Duodenal mucosa (tissue), 2 donors: ENCODE results near the gene TRIM9.

Source experiments
- H3K27ac ChIP-seq: one replicate; pipeline ENCODE4 v1.7.0; 2013; ENCODE audit warnings: low read depth, low read length
- H3K27me3 ChIP-seq, 2 donors: one replicate each; pipeline ENCODE4 v1.7.0; 2013; ENCODE audit warnings: low read length in 2 of 2, control low read depth in 1 of 2; ENCODE audit not compliant: insufficient read depth in 2 of 2, control insufficient read depth in 1 of 2
- H3K36me3 ChIP-seq, 2 donors: one replicate each; pipeline ENCODE4 v1.7.0; 2013; ENCODE audit warnings: low read length in 2 of 2, control low read depth in 1 of 2; ENCODE audit not compliant: insufficient read depth in 2 of 2, control insufficient read depth in 1 of 2
- H3K4me1 ChIP-seq, 2 donors: one replicate each; pipeline ENCODE4 v1.7.0; 2013; ENCODE audit warnings: low read length in 2 of 2, control low read depth in 1 of 2; ENCODE audit not compliant: insufficient read depth in 2 of 2, control insufficient read depth in 1 of 2
- H3K4me3 ChIP-seq, 2 donors: one replicate each; pipeline ENCODE4 v1.7.0; 2013; ENCODE audit warnings: low read length in 2 of 2, low read depth in 1 of 2
- H3K9ac ChIP-seq, 2 donors: one replicate each; pipeline ENCODE4 v1.7.0; 2013; ENCODE audit warnings: low read length in 2 of 2, low read depth in 1 of 2
- H3K9me3 ChIP-seq, 2 donors: one replicate each; pipeline ENCODE4 v1.7.0; 2013; ENCODE audit warnings: low read length in 2 of 2, control low read depth in 1 of 2; ENCODE audit not compliant: control insufficient read depth in 1 of 2

TRIM9 gene

DNA sequence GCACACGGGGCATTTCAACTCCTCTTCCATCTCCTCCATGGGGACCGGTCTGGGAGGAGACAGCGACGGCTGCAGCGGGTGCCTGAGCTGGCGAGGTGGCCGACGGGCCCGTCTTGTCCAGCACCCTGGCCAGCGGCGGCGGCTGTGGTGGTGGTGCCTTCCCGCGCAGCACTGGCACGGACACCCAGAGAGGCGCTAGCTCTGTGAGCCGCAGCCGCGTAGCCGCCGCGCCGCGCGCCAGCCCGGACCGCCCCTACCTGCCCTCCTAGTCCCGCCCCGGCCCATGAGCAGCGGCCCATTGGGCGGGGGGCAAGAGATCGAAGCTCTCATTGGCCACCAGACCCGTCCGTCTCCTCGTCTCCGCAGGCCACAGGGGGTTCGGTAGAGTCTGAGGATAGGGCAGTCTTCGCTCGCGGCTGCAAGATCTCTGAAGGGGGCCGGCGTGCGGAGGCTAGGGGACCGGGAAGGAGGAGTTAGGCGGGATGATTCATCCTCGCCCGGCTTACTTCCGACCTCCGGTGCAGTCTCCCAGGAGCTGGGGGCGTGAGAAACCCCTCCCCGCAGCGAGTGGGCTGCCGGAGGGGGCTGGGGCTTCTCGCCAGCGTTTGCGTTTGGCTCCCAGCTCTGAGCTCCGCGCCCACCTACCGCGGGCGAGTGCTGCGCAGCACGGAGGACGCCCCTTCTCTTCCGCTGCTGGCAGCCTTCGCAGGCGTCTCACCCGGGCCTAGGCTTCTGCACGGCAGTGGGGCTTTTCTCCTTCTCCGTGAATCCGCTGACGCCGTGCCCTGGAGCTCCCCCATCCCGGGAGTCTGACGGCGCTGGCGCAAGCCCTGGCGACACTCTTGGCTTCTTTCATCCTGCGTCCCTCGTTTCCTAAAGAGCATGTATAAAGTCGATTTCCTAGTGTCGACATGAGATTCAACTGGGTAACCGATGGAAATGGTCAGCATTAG is at the start of gene TRIM9:
TSS of gene TRIM9 (minus strand) at position 205 of the 953 bp plus-strand sequence. CDS start at position 39, 166 bp downstream.
- peaks cover 23 to 24% of the 10 kb centered on the region in 2 donors for H3K27me3 ChIP-seq
- H3K27ac ChIP-seq, result no peak within 1 kb of the TSS
- peak within 1 kb of the TSS; percentile 12 to 32 for H3K9ac ChIP-seq
- H3K4me1 ChIP-seq, result peaks cover 8 to 19% of the 10 kb centered on the region in 2 donors
- peak within 1 kb of the TSS; percentile 72 to 74 for H3K4me3 ChIP-seq
- no peaks in the 10 kb centered on the region for H3K36me3 ChIP-seq
- H3K9me3 ChIP-seq, result no peaks in the 10 kb centered on the region

DNA sequence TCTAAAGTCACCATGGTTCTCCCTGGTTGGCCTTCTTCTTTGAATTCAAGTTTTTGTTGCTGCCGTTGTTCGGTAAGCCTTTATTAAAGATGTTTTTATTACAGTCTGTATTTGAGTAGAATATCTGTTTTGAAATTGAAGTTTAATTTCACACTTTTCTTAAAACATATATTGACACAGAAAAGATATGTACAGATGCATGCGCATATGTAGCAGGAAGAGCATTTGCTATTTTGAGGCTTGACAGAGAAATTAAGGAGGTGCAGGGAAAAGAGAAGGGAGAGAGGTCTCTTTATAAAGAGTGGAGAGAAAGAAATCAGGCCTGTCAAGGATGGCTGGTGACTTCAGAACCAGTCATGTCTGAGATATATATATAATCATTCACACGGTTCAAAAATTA is 46.0 kb upstream of the TRIM9 start:
- H3K27ac ChIP-seq, result no peak overlapping the region
- H3K4me1 ChIP-seq, result no peaks in the 10 kb centered on the region
- no peak overlapping the region for H3K9ac ChIP-seq
- no peaks in the 10 kb centered on the region for H3K36me3 ChIP-seq
- no peak overlapping the region for H3K4me3 ChIP-seq
- H3K9me3 ChIP-seq, result no peaks in the 10 kb centered on the region
- no peaks in the 10 kb centered on the region for H3K27me3 ChIP-seq

DNA sequence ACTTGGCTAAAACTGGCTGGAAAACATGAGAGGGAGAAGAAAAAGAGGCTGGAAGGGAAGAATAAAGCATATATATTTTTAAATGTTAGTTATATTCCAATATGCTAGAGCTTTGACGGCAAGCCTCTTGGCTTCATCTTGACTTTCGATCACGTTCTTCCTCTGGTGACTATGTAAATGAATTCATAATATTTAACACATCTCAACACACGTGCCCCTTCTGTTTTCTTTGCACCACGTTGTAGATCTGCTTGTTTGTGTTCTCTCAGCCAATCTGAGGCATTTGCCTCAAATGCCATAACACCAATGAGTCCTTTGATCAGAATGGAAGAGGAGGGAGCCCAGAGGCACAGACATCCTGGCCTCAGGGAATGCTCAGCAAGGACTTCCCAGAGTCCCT is 45.4 kb upstream of the TRIM9 start:
- Histone ChIP-seq H3K36me3 (no peaks in the 10 kb centered on the region), H3K9me3 (no peaks in the 10 kb centered on the region), H3K27me3 (no peaks in the 10 kb centered on the region), H3K9ac (no peak overlapping the region), H3K4me1 (no peaks in the 10 kb centered on the region), H3K27ac (no peak overlapping the region), H3K4me3 (no peak overlapping the region)

DNA sequence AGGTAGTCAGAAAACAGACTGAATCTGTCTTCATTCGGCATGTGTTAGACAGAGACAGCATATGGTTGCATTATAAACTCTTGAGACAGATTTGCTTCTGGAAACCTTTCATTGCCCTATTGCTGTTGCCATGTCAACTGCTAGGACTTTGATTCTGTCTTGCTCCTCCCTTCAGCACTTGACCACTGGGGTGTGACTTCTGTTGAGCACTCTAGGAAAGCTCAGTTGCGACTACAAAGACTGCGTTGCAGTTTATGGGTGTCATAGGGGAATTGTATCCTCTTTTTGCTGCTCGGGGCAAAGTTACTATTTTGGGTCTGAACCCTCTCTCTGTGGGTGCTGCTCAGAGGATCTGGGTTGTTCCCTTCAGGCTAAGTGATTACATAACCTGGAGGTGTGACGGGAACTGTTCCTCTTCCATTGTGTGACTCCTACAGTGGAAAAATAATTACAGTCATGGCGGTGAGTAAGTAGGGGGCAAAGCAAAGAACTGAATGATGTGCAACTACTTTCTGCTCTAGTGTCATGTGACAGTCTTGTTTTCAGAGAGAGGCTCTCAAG is 44.3 kb upstream of the TRIM9 start:
- H3K4me1 ChIP-seq, result no peaks in the 10 kb centered on the region
- H3K36me3 ChIP-seq, result no peaks in the 10 kb centered on the region
- H3K4me3 ChIP-seq, result no peak overlapping the region
- no peak overlapping the region for H3K27ac ChIP-seq
- H3K9me3 ChIP-seq, result no peaks in the 10 kb centered on the region
- H3K27me3 ChIP-seq, result no peaks in the 10 kb centered on the region
- H3K9ac ChIP-seq, result no peak overlapping the region

DNA sequence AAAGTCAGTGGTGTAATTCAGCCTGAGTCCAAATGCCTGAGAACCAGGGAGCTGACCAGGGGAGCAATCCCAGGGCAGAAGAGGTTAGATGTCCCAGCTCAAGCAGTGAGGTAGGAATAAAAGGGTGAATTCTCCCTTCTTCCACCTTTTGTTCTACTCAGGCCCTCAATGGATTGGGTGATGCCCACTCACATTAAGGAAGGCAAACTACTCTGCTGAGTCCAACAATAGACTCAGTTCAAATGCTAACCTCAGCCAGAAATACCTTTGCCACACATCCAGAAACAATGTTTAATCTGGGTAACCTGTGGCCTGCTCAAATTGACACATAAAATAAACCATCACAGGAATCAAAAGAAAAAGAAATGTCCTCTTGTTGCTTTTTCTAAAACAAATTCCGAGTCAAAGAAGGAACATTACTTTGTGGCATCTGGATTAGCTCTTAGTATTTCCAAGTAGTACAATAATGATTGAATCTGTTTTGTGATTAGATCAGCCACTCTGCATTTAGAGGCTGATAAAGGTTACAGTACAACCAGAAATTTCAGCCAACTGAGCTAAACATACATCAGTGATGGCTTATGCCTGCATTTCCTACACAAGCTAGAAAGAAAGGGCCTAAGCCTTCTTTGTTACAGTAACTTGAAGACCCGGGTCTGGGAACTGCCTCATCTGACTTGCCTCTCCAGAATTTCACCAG is 43.6 kb upstream of the TRIM9 start:
- Histone ChIP-seq H3K4me3 (no peak overlapping the region), H3K27me3 (no peaks in the 10 kb centered on the region), H3K9ac (no peak overlapping the region), H3K4me1 (no peaks in the 10 kb centered on the region), H3K27ac (no peak overlapping the region), H3K9me3 (no peaks in the 10 kb centered on the region), H3K36me3 (no peaks in the 10 kb centered on the region)

DNA sequence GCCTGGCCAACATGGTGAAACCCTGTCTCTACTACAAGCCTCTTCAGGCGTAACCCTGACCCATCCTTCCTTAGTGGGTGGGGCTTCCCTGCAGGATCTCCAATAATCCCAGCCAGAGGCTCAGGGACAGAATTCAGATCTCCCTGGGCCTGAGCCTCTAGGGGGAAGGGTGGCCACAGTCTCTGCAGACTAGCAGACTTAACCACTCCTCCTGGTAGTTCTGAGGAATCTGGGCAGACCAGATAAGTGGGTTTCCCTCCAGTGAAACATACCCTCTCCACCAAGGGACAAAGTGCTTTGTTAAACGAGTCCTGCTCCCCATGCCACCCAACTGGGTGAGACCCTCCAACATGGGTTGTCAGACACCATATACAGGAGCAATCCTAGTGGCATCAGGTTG is 36.6 kb upstream of the TRIM9 start:
- H3K27me3 ChIP-seq, result no peaks in the 10 kb centered on the region
- no peak overlapping the region for H3K9ac ChIP-seq
- H3K4me1 ChIP-seq, result no peaks in the 10 kb centered on the region
- no peaks in the 10 kb centered on the region for H3K36me3 ChIP-seq
- no peak overlapping the region for H3K27ac ChIP-seq
- H3K9me3 ChIP-seq, result no peaks in the 10 kb centered on the region
- H3K4me3 ChIP-seq, result no peak overlapping the region

DNA sequence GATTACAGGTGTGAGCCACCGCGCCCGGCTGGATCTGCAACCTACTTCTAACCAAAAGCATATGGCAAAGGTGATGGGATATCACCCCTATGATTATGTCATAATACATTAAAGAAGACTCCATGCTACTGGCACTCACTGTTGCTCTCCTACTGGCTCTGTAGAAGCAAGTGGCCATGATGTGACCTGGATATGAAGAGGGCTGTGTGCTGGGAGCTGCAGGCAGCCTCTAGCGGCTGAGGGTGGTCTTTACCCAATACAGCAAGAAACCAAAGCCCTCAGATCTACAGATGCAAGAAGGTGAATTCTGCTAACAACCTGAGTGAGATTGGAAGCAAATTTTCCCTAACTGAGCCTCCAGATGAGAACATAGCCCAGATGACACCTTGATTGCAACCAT is 34.2 kb upstream of the TRIM9 start:
- Histone ChIP-seq H3K4me1 (no peaks in the 10 kb centered on the region), H3K27me3 (no peaks in the 10 kb centered on the region), H3K36me3 (no peaks in the 10 kb centered on the region), H3K4me3 (no peak overlapping the region), H3K27ac (no peak overlapping the region), H3K9me3 (no peaks in the 10 kb centered on the region), H3K9ac (no peak overlapping the region)

DNA sequence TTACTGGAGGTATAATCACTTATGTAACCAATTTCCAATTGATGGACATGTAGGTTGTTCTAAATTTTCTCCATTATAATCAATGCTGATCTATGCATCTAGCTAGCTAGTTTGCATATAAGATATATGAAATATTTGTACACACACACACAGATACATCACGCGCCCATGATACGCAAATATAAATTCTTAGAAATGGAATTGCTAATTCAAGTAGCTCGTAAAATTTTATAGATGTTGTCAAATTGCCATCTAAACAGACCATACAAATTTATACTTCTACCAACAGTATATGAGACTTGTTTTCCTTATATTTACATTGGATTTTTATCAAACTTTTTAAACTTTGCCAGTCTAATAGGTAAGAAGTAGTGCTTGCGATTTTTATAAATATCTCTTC is 29.1 kb upstream of the TRIM9 start:
- Histone ChIP-seq H3K9ac (no peak overlapping the region), H3K4me1 (no peaks in the 10 kb centered on the region), H3K4me3 (no peak overlapping the region), H3K9me3 (no peaks in the 10 kb centered on the region), H3K27ac (no peak overlapping the region), H3K27me3 (peaks cover 0 to 2% of the 10 kb centered on the region in 2 donors), H3K36me3 (no peaks in the 10 kb centered on the region)

DNA sequence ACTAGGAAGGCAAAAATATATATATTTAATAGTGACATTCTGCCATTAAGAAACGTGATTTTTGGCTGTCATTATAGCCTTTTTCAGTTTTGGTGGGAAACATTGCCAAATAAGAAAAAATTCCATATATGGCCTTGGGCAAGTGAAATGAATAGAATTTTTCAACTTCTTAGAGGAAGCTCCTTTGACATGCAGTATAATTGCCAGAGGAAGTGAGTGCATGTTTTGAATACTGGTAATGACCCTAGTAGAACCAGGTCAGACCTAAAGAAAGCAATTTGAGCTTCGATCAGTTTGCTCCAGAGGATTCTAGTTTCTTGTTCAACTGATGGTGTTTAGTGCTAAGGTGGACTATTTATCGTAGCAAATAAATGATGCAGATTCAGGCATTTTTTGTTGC is 26.2 kb upstream of the TRIM9 start:
- Histone ChIP-seq H3K36me3 (no peaks in the 10 kb centered on the region), H3K4me1 (no peaks in the 10 kb centered on the region), H3K9me3 (no peaks in the 10 kb centered on the region), H3K4me3 (no peak overlapping the region), H3K27me3 (peaks cover 0 to 2% of the 10 kb centered on the region in 2 donors), H3K9ac (no peak overlapping the region), H3K27ac (no peak overlapping the region)

DNA sequence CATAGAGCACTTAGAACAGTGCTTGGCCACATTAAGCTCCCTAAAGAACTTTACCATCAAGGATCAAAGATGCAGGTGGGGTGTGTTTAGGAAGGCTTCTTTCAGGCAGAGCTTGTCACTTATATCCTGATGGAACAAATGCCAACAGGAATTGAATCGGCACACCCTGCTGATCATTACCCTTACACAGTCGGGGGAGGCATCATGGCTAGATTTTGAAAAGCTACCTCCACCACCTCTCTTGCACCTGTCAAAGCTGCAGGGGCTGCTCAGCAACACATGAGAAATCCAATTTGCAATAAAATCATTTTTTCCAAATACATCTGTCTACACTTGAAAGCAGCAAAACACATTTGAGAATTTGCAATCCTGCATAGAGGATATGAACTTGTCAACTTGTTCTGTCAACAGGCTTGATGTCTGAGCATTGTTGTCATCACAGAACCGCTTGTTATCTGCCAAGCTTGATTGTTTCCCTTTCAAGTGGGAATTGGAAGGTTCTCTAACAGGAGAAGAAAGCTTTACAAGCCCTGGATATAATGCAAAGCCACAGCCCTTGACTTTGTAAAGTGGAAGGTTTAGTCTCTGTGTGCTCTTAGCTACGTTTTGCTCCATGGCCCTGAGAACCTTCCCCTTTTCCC is 24.6 kb upstream of the TRIM9 start:
- Histone ChIP-seq H3K9ac (no peak overlapping the region), H3K4me1 (no peaks in the 10 kb centered on the region), H3K9me3 (no peaks in the 10 kb centered on the region), H3K27ac (no peak overlapping the region), H3K36me3 (no peaks in the 10 kb centered on the region), H3K27me3 (peaks cover 0 to 2% of the 10 kb centered on the region in 2 donors), H3K4me3 (no peak overlapping the region)
